DMS 273 (cell line): ENCODE data around the gene RYR1.
A peak's percentile ranks its signal among the peaks of the same experiment; 100 is the strongest.
"Not testable (repeated sequence)": the region's sequence is repeated elsewhere in the genome, so short reads cannot be mapped to it uniquely, and the experiment has no call there.

ENCODE experiments used
- DNase-seq: peaks from one replicate; lab custom pipeline; 2025; ENCODE audit not compliant: unreplicated experiment; lab: John Stamatoyannopoulos, UW

The RYR1 gene

DNA sequence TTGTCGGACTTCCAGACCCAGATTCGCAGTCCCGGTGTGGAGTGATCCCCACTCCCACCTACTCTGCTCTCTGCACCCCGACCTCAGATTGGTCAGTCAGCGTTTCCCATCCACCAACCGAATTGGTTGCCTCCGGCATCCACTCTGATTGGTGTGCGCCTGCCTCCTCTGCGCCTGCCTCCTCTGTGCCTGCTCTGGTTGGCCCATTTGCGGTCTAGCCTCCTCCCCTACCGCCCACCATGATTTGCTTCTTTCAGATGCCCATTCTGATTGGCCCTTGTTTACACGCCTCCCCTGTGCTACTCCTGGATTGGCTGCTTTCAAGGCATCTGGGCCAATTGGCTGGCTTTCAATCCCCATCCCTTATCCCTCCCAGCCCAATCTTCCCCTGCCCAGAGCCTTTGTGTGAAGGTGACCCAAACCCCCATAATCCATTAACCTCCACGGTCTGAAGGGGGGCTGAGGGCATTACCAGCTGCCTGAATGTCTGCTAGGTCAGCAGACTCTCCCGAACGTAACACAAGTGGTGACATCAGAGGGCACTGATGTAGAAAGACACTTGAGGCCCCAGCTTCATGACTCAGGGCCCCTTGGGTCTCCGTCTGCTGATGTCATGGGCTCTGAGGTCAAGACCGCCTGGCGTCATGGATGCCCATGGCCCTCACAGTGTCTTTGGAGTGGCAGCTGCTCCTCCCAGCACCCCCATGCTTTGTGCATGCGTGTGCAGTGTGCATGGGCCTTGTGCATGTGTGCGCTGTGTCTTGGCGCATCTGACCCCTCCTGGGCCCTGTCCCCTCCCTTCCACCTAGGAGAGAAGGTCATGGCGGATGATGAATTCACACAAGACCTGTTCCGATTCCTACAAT lies 103.8 kb downstream of the RYR1 start:
- no peak for DNase-seq

- no peak for DNase-seq
Observed at GRCh38 chr19:38538386-38538785, 104.9 kb downstream of the RYR1 start.

DNA sequence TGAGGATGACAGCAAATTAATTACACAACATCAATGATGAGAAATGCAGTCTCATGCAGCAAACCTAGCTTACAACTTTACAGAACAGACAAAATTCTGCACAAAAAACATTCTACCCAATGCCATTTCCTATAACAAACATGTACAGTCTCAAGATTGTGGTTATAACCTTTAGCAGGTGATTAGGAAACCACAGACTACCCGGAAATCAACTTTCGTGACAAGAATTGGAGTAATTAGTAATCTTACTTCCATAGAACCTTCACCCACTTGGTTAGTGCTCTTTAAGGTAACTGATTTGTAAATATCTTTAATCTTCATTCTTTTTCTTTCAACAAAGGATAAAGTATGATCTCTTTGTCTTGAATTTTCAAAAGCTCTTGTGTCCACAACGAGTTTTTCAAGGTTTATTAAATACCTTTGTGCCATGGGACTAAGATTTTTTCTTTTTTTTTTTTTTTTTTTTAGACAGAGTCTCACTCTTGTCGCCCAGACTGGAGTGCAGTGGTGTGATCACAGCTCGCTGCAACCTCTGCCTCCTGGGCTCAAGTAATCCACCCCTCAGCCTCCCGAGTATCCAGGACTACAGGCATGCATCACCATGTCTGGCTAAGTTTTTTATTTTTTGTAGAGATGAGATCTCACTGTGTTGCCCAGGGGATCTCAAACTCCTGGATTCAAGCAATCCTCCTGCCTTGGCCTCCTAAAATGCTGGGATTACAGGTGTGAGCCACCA lies 105.5 kb downstream of the RYR1 start:
- no peak for DNase-seq

DNA sequence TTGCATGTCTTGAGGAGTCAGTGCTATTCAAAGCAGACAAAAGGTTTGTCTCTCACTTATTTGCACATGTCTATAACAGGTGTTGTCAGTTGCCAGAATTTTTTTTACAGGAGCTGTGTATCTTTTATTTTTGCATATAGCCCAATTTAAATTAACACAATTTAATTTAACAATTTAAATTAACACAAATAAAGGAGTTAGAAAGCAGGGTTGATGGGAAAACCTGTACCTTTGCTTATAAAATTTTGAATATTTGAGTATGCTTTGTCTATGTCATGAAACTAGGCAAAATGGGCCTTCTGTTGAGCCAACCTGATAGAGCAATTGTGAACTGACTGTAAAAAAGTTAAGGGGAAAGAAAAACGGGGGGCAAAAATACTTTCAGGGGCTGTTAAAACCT lies 106.3 kb downstream of the RYR1 start:
- DNase-seq, result no peak

DNA sequence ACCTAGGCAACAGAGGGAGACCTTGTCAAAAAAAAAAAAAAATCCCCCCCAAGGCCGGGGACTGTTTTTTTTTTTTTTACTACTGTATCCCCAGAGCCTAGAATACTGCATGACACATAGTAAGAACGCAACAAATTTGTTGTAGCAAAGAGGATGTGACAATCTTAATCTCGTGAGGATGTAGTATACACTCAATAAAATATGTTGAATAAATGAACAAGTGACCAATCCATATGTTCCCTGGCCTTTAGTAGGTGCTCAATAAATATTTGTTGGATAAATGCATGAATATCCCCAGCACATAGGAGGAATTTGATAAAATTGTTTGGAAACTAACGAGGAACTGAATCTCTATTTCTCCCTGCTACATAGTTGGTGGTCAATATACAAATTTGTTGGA lies 108.5 kb downstream of the RYR1 start:
- no peak for DNase-seq

DNA sequence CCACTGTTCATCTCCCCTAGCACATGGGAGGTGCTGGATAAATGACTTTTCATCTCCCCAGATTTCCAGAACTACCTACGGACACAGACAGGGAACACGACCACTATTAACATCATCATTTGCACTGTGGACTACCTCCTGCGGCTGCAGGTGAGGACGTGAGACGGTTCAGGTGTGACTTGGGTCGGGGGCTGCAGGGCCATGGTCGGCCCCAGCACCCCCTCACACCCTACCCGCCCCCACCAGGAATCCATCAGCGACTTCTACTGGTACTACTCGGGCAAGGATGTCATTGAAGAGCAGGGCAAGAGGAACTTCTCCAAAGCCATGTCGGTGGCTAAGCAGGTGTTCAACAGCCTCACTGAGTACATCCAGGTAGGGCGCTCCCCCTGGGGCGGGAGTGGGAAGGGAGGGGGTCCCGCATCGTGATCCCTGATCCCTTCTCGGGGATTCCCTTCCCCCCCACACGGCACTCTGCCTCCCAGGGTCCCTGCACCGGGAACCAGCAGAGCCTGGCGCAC lies 109.9 kb downstream of the RYR1 start:
- DNase-seq, result no peak

DNA sequence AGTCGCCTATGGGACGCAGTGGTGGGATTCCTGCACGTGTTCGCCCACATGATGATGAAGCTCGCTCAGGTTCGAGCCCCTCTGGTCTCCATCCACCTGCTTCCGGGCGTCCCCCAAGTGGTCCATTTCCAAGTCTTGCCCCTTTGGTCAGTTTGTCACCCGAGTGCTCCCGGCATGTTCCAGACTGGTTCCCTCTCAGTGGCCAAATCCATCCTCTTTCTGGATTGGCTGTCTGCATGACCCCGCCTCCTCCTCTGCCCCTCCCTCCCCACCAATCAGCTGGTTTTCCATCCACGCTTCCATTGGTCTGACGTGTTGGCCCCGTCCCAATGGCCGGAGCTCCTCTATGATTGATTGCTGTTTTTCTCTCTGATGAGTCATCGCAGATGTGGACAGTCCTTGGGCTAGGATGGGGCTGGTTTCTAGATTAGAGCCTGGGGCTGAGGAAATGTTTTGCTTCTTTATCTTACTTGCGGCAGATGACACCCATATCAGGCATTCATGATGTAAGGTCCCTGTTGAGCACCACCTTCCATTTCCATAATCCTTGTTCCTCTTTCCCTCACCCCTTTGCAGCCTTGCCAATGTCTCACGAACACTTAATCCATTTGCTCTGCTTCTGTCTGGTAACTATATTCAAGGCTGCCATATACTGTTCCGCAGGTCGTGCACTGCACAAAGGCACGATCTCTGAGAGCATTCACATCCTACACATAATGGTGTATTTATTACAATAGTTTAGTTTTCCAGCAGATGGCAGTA lies 110.5 kb downstream of the RYR1 start:
- DNase-seq, result peak; percentile 87

- DNase-seq, result no peak
Observed at GRCh38 chr19:38544569-38545315, 111.3 kb downstream of the RYR1 start.

DNA sequence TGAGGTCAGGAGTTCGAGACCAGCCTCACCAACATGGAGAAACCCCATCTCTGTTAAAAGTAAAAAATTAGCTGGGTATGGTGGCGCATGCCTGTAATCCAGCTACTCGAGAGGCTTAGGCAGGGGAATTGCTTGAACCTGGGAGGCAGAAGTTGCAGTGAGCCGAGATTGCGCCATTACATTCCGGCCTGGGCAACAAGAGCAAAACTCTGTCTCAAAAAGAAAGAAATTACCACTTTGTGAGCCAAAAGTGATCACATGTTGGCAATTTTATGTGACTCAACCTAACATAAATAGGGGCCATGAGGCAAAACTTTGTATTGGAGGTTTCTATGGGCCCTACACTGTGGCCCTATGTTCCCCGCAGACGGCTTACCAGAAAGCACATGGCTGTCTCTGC lies 112.1 kb downstream of the RYR1 start:
- DNase-seq, result no peak

- DNase-seq, result no peak
Observed at GRCh38 chr19:38547421-38547820, 113.9 kb downstream of the RYR1 start.

DNA sequence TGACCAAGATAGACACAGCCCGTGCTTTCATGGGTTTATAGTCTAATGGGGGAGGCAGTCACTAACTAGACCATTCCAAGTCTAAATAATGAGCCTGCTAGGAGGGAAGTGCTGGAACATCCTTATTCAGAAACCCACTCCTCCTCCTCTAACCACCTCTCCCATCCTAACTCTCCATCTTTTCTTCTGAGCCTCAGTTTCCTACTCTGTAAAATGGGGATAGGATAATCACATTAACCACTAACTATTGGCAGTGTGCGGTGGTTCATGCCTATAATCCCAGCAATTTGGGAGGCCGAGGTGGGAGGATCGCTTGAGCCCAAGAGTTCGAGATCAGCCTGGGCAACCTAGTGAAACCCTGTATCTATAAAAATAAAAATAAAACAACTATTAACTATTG lies 115.6 kb downstream of the RYR1 start:
- no peak for DNase-seq

DNA sequence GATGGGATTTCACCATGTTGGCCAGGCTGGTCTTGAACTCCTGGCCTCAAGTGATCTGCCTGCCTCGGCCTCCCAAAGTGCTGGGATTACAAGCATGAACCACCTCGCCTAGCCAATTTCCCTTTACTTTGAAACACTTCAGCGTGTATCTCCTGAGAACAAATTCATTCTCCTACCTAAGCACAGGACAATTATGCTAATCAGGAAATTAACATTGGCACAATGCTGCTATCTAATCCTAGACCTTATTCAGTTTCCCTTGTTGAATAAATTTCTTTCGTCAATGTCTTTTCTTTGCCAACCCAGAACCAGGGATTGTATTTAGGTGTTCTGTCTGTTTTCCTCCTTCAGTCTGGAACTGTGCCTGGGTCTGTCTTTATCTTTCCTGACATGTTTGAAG lies 116.5 kb downstream of the RYR1 start:
- DNase-seq, result no peak

GRCh38 chr19:38550376-38550775 lies 116.9 kb downstream of the RYR1 start:
- DNase-seq, result no peak

- no peak for DNase-seq
Observed at GRCh38 chr19:38551450-38551813, 117.9 kb downstream of the RYR1 start.

DNA sequence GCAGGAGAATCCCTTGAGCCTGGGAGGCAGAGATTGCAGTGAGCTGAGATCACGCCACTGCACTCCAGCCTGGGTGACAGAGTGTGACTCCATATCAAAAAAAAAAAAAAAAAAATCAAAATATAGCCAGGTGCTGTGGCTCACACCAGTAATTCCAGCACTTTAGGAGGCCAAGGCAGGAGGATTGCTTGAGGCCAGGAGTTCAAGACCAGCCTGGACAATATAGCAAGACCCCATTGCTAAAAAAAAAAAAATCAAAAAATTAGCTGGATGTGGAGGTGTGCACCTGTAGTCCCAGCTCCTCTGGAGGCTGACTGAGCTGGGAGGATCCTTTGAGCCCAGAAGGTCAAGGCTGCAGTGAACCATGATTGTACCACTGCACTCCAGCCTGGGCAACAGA lies 119.7 kb downstream of the RYR1 start:
- not testable (repeated sequence) for DNase-seq

GRCh38 chr19:38554676-38555141 lies 121.2 kb downstream of the RYR1 start:
- no peak for DNase-seq

GRCh38 chr19:38555200-38555599 lies 121.7 kb downstream of the RYR1 start:
- no peak for DNase-seq

GRCh38 chr19:38556521-38557174 lies 123.2 kb downstream of the RYR1 start:
- peak; percentile 18 for DNase-seq

DNA sequence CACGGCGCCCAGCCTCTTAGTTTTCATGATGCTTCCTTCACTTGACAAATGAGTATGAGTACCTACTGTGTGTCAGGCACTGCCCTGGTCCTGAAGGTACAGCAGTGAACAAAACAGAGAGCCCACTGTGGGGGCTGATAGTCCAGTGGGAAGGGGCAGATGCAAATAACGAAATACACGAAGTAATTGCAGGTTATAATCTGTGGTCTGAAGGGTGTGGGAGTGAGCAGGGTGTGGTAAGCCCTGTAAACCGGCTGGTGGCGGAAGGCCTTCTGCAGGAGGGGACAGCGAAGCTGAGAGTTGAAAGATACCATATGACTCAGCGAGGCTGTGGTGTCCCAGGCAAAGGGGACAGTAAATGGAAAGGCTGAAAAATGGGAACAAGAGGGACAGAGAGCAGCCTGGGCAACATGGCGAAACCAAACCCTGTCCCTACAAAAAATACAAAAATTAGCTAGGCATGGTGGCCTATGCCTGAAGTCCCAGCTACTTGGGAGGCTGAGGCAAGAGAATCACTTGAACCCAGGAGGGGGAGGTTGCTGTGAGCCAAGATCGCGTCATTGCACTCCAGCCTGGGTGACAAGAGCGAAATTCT lies 123.8 kb downstream of the RYR1 start:
- no peak for DNase-seq

- not testable (repeated sequence) for DNase-seq
Observed at GRCh38 chr19:38558933-38559332, 125.4 kb downstream of the RYR1 start.
